ENCODE results near the gene GMPPA.

Gene GMPPA

GRCh38 chr2:219483451-219484342 is 15.0 kb upstream of the GMPPA start:
- DNase-seq (ENCODE audit: low read depth, low spot score) = no peak
- peak overlapping the region; percentile 68 for H3K9ac ChIP-seq (ENCODE audit: insufficient read length, low read depth)
- H3K4me1 ChIP-seq (ENCODE audit: insufficient read depth, insufficient read length) = peaks cover 19% of the 10 kb centered on the region

GRCh38 chr2:219484343-219485200 is 14.1 kb upstream of the GMPPA start:
- no peak for DNase-seq (ENCODE audit: low read depth, low spot score)
- no peaks in the 10 kb centered on the region for H3K9me3 ChIP-seq (ENCODE audit: insufficient read depth, low read length)
- peaks cover 19% of the 10 kb centered on the region for H3K4me1 ChIP-seq (ENCODE audit: insufficient read depth, insufficient read length)
- H3K4me3 ChIP-seq (ENCODE audit: insufficient read length, low read depth) = peak overlapping the region; percentile 9
- H3K27me3 ChIP-seq (ENCODE audit: insufficient read depth, insufficient read length) = peaks cover 65% of the 10 kb centered on the region
- peak; percentile 93 for TF ChIP-seq SUZ12 (IDR thresholded peaks at IDR 0.05; ENCODE audit: extremely low read depth, insufficient read depth, insufficient read length)
- no peak for TF ChIP-seq ZNF274 (IDR thresholded peaks at IDR 0.05; ENCODE audit: low read depth, low read length)
- H3K36me3 ChIP-seq (ENCODE audit: insufficient read depth, insufficient read length, low read length) = peaks cover 33% of the 10 kb centered on the region
- H3K9ac ChIP-seq (ENCODE audit: insufficient read length, low read depth) = peak overlapping the region; percentile 68

More at GRCh38 chr2:219483451-219484342, 15.0 kb upstream of the GMPPA start:
- H3K36me3 ChIP-seq (ENCODE audit: insufficient read depth, insufficient read length, low read length) = peaks cover 36% of the 10 kb centered on the region
- H3K4me3 ChIP-seq (ENCODE audit: insufficient read length, low read depth) = peak overlapping the region; percentile 9
- H3K27me3 ChIP-seq (ENCODE audit: insufficient read depth, insufficient read length) = peaks cover 65% of the 10 kb centered on the region
- TF ChIP-seq SUZ12 (IDR thresholded peaks at IDR 0.05; ENCODE audit: extremely low read depth, insufficient read depth, insufficient read length) (no peak), YY1 (IDR thresholded peaks at IDR 0.05; ENCODE audit: insufficient read depth, insufficient read length) (no peak), ZNF274 (IDR thresholded peaks at IDR 0.05; ENCODE audit: low read depth, low read length) (no peak)
- no peaks in the 10 kb centered on the region for H3K9me3 ChIP-seq (ENCODE audit: insufficient read depth, low read length)

- peak overlapping the region; percentile 9 for H3K4me3 ChIP-seq (ENCODE audit: insufficient read length, low read depth)
- peak overlapping the region; percentile 68 for H3K9ac ChIP-seq (ENCODE audit: insufficient read length, low read depth)
- H3K36me3 ChIP-seq (ENCODE audit: insufficient read depth, insufficient read length, low read length) = peaks cover 33% of the 10 kb centered on the region
- H3K9me3 ChIP-seq (ENCODE audit: insufficient read depth, low read length) = no peaks in the 10 kb centered on the region
- H3K4me1 ChIP-seq (ENCODE audit: insufficient read depth, insufficient read length) = peaks cover 23% of the 10 kb centered on the region
- TF ChIP-seq ZNF274 (IDR thresholded peaks at IDR 0.05; ENCODE audit: low read depth, low read length) = no peak
- TF ChIP-seq YY1 (IDR thresholded peaks at IDR 0.05; ENCODE audit: insufficient read depth, insufficient read length) = no peak
- peaks cover 65% of the 10 kb centered on the region for H3K27me3 ChIP-seq (ENCODE audit: insufficient read depth, insufficient read length)
- DNase-seq (ENCODE audit: low read depth, low spot score) = no peak
Measured at GRCh38 chr2:219485201-219485580, 13.5 kb upstream of the GMPPA start.

- H3K9ac ChIP-seq (ENCODE audit: insufficient read length, low read depth) = peak overlapping the region; percentile 61
- peaks cover 67% of the 10 kb centered on the region for H3K27me3 ChIP-seq (ENCODE audit: insufficient read depth, insufficient read length)
- H3K4me3 ChIP-seq (ENCODE audit: insufficient read length, low read depth) = no peak overlapping the region
- TF ChIP-seq YY1 (IDR thresholded peaks at IDR 0.05; ENCODE audit: insufficient read depth, insufficient read length) = no peak
- TF ChIP-seq ZNF274 (IDR thresholded peaks at IDR 0.05; ENCODE audit: low read depth, low read length) = no peak
- TF ChIP-seq SUZ12 (IDR thresholded peaks at IDR 0.05; ENCODE audit: extremely low read depth, insufficient read depth, insufficient read length) = no peak
- H3K4me1 ChIP-seq (ENCODE audit: insufficient read depth, insufficient read length) = peaks cover 23% of the 10 kb centered on the region
- no peak for DNase-seq (ENCODE audit: low read depth, low spot score)
- peaks cover 28% of the 10 kb centered on the region for H3K36me3 ChIP-seq (ENCODE audit: insufficient read depth, insufficient read length, low read length)
- H3K9me3 ChIP-seq (ENCODE audit: insufficient read depth, low read length) = no peaks in the 10 kb centered on the region
Measured at GRCh38 chr2:219486380-219486959, 12.2 kb upstream of the GMPPA start.

GRCh38 chr2:219488149-219488843 is 10.4 kb upstream of the GMPPA start:
- no peak overlapping the region for H3K4me3 ChIP-seq (ENCODE audit: insufficient read length, low read depth)
- H3K27me3 ChIP-seq (ENCODE audit: insufficient read depth, insufficient read length) = peaks cover 57% of the 10 kb centered on the region
- H3K36me3 ChIP-seq (ENCODE audit: insufficient read depth, insufficient read length, low read length) = peaks cover 20% of the 10 kb centered on the region
- H3K9me3 ChIP-seq (ENCODE audit: insufficient read depth, low read length) = no peaks in the 10 kb centered on the region
- no peak for TF ChIP-seq ZNF274 (IDR thresholded peaks at IDR 0.05; ENCODE audit: low read depth, low read length)
- no peak for TF ChIP-seq YY1 (IDR thresholded peaks at IDR 0.05; ENCODE audit: insufficient read depth, insufficient read length)
- no peak for TF ChIP-seq SUZ12 (IDR thresholded peaks at IDR 0.05; ENCODE audit: extremely low read depth, insufficient read depth, insufficient read length)
- H3K9ac ChIP-seq (ENCODE audit: insufficient read length, low read depth) = no peak overlapping the region
- H3K4me1 ChIP-seq (ENCODE audit: insufficient read depth, insufficient read length) = peaks cover 19% of the 10 kb centered on the region
- DNase-seq (ENCODE audit: low read depth, low spot score) = no peak

- Histone ChIP-seq H3K36me3 (ENCODE audit: insufficient read depth, insufficient read length, low read length) (peaks cover 20% of the 10 kb centered on the region), H3K4me1 (ENCODE audit: insufficient read depth, insufficient read length) (peaks cover 19% of the 10 kb centered on the region), H3K27me3 (ENCODE audit: insufficient read depth, insufficient read length) (peaks cover 57% of the 10 kb centered on the region), H3K9me3 (ENCODE audit: insufficient read depth, low read length) (no peaks in the 10 kb centered on the region), H3K9ac (ENCODE audit: insufficient read length, low read depth) (no peak overlapping the region), H3K4me3 (ENCODE audit: insufficient read length, low read depth) (no peak overlapping the region)
- DNase-seq (ENCODE audit: low read depth, low spot score) = no peak
- TF ChIP-seq YY1 (IDR thresholded peaks at IDR 0.05; ENCODE audit: insufficient read depth, insufficient read length) (no peak), SUZ12 (IDR thresholded peaks at IDR 0.05; ENCODE audit: extremely low read depth, insufficient read depth, insufficient read length) (no peak), ZNF274 (IDR thresholded peaks at IDR 0.05; ENCODE audit: low read depth, low read length) (no peak)
Measured at GRCh38 chr2:219488844-219489194, 9.9 kb upstream of the GMPPA start.
